ENCODE measurements around the gene IFIT5.
"Not testable (repeated sequence)": the region's sequence is repeated elsewhere in the genome, so short reads cannot be mapped to it uniquely, and the experiment has no call there.

IFIT5 gene

GRCh38 chr10:89428877-89429276 lies 14.5 kb downstream of the IFIT5 start:
- DNase-seq (ENCODE audit: low read depth): no peak

GRCh38 chr10:89431977-89432376 lies 17.6 kb downstream of the IFIT5 start:
- DNase-seq (ENCODE audit: low read depth): no peak

DNA sequence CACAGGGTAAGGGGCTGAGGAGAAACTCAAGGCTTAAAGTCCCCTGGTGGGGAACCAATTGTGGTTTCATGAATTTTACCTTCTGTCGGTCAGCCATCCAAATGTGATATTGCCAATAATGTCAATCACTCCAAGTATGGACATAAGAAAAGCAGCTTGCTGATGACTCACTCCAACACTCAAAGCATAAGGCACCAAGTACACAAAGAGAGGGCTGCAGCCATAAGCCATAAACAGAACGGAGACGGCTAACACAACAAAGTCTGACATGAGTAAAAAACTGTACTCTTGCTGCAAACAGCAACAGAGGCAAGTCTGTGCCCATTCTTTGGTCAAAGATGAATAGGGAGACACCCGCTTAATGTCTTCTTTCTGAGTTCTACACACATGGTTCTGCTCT lies 24.2 kb downstream of the IFIT5 start:
- DNase-seq (ENCODE audit: low read depth): no peak

DNA sequence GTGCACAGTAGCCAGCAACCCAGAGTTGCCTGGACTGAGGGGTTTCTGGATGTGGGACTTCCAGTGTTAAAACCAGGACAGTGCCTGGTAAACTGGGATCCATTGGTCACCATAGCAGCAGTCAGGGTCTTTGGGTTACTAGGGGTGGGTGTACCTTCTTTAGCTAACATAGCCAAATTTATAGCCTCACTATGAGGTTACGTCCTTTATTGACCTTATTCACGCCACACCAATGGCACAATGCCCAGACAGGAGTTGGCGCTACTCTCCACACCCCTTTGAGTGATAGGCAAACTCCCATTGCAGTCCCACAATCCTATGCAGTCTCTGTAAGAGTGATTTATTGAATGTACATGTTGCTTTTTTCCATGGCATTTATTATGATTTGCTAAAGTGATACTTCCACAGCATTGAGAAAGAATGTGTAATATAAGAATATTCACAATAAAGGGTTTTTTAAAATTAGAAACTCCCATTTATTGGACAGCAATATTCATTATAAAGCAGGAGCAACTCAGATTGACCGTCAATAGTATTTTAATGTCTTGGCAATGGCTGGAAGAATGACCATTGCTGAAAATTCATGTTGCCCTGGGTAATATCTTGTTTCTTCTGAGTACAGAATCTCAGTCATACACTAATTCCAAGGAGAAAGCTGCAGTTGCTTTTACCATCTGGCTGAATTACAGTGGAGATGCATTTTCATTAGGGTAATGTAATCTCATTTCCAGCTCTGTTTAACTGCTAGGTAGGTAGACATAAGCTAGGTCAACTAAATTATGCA lies 26.1 kb downstream of the IFIT5 start:
- DNase-seq (ENCODE audit: low read depth): no peak

GRCh38 chr10:89442289-89442688 lies 27.9 kb downstream of the IFIT5 start:
- DNase-seq (ENCODE audit: low read depth): no peak

DNA sequence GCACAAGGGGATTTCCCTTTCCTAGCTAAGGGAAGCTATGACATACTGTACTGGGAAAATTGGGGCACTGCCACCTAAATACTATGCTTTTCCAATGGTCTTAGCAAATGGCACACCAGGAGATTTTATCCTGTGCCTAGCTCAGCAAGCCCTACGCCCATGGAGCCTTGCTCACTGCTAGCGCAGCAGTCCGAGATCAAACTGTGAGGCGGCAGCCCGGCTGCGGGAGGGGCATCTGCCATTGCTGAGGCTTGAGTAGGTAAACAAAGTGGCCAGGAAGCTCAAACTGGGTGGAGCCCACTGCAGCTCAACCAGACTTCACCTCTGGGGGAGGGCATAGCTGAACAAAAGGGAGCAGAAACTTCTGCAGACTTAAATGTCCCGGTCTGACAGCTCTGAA lies 30.5 kb downstream of the IFIT5 start:
- not testable (repeated sequence) for DNase-seq (ENCODE audit: low read depth)

DNA sequence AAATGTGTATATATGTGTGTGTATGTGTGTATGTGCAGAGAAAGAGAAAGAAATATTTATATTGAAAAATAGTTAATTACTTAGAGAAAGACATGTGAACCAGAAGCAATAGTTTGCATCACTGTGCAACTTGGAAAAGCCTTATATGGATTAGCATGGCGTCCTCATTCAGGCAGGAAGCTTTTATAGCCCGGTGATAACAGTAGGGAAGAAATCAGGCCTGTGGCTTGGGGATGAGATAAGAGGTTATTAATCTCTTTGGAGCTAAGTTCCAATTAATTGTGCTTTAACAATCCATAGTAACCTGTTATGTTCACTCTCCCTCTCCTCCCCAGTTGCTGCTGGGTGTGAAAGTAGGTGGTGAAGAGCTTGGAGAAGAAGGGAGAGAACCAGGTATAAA lies 36.5 kb downstream of the IFIT5 start:
- DNase-seq (ENCODE audit: low read depth): no peak

DNA sequence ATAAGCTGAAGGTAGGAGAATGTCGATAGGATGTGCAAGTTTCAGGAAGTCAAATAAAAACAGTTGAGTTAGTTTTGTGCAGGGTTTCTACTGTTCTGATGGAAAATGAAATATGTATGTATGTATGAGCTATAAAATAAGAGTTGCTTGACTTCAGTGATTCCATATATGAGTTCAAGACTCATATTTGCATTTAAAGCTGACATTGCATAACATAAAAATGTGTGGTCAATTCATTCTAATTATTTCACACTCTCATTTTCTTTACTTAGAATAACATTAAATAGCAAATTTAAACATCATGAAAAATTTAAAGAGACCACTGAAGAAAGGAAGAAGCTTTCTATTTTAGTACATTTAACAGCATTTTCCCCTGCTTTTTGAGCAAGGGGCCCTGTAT lies 37.8 kb downstream of the IFIT5 start:
- DNase-seq (ENCODE audit: low read depth): no peak

DNA sequence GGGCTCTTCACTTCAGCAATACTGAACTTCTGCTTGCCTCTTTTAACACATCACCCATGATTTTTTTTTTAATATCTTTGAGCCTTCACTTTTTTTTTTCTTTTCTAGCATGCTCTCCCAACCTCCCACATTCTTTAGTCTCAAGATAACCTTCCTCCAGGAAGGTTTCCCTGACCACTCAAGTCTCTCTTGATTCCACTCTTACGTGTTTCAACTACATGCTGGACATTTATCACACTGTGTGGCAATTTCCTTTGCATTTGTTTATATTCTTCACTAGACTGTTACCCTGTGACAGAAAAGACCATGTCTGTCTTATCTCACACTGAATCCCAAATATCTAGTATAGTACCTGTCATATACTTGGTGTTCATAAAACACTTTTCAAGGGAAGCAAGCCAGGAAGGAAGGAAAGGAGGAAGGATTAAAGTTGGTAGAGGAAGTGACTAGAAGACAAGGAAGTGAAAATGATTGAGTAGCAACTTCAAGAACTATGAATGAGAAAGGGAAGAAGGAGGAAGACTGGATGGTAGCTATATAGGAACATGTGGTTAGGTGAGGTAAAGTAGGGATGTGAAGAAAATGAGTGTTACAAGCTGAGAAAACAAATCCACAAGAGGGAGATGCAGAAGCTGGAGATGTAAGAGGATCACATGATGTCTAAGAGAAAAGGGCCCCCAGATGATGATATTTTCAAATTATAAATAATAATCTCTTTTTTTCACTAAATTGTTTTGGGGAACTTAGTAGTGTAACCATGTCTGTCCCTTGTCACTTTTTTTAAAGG lies 40.4 kb downstream of the IFIT5 start:
- no peak for DNase-seq (ENCODE audit: low read depth)

- no peak for DNase-seq (ENCODE audit: low read depth)
Measured at GRCh38 chr10:89458291-89458690, 43.9 kb downstream of the IFIT5 start.

GRCh38 chr10:89458784-89459183 lies 44.4 kb downstream of the IFIT5 start:
- DNase-seq (ENCODE audit: low read depth): no peak

GRCh38 chr10:89463846-89464537 lies 49.6 kb downstream of the IFIT5 start:
- DNase-seq (ENCODE audit: low read depth): no peak

- no peak for DNase-seq (ENCODE audit: low read depth)
Measured at GRCh38 chr10:89465196-89465595, 50.8 kb downstream of the IFIT5 start.

DNA sequence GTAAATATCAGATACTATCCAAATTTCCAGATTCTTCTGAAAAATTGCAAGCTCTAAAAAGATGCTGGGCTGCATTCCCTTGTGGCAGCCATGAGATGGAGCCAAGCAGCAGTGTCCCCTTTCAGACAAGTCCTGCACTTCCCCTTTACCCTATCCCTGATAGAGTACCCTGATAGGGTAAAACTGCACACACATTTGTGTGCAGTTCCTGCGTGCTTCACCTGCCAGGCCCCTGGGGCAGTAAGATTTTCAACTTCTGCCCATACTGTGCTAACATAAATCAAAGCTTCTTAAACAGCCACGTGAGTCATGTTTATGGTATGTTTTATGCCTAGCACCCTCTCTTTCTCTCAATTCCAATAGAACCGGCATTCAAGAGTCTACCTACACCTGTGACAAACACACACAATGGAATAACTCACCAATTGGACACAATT lies 52.2 kb downstream of the IFIT5 start:
- DNase-seq (ENCODE audit: low read depth): no peak

DNA sequence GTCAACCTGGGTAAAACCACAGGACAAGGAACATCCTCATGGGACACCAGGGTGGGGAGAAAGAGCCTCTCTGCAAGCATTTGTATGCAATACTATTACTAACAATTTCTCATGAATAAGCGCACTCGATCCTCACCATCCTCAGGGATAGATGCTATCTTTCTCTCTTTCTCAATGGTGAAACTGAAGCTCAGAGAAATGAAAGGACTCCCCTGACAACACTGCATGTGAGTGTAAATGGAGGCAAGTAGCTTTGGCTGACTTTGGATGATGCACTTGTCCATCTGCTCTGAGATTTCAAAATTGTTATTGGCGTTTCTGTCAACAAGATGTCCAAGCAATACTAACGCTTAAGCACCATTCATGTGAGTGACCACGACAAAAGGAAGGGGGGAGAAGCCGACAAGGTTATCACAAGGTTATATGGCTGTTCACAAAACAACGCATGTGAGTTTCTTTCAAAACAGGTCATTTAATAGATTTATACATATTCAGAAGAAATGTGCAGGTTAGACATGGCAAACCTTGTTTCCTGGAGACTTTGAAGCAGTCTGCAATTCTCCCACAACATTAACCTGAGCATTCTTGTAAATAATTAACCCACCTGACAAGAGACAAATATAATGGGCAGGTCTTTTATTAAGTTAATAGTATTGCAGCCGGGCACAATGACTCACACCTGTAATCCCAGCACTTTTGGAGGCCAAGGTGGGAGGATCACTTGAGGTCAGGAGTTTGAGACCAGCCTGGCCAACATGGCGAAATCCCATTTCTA lies 54.0 kb downstream of the IFIT5 start:
- no peak for DNase-seq (ENCODE audit: low read depth)

DNA sequence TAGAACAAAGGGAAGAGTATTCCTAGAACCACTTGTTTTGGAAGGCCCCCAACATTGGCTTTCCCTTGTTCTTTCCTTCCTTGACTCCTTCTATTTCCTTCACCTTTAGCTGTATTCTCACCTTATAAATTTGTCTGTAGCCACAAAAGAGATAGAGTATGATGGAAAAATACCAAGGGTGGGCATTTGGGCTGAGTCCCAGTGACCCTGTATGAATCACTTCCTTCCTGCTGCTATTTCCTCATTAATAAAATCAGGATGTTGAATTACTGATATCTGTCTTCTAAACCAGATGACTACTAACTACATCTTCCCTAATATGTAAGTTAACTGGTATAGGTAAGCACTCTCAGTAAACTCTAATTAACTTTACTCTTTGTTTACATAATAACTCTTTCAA lies 55.1 kb downstream of the IFIT5 start:
- DNase-seq (ENCODE audit: low read depth): no peak
